Liver (tissue), 3 donors: Measurements from ENCODE around the gene XRN1.

Experiments
- EGR1 ChIP-seq, 2 donors: IDR thresholded peaks; 2 replicates each; pipeline ENCODE4 v1.6.1; 2016 to 2018; ENCODE audit warnings: antibody characterized with exemption in 2 of 2, low read depth in 2 of 2
- GABPA ChIP-seq, 2 donors: IDR thresholded peaks in 1 of 2; conservative IDR thresholded peaks in 1 of 2; 2 replicates each; pipeline ENCODE4 v1.6.1; 2016; ENCODE audit warnings: antibody characterized with exemption in 2 of 2, mild to moderate bottlenecking in 1 of 2, moderate library complexity in 1 of 2
- RAD21 ChIP-seq, 2 donors: IDR thresholded peaks; 2 replicates each; pipeline ENCODE4 v1.6.1; 2016; ENCODE audit warnings: antibody characterized with exemption in 2 of 2, mild to moderate bottlenecking in 2 of 2
- TAF1 ChIP-seq: conservative IDR thresholded peaks from 2 replicates; pipeline ENCODE4 v1.6.1; 2016; ENCODE audit warnings: antibody characterized with exemption, mild to moderate bottlenecking
- YY1 ChIP-seq: IDR thresholded peaks from 2 replicates; pipeline ENCODE4 v1.6.1; 2016; ENCODE audit warnings: antibody characterized with exemption, mild to moderate bottlenecking
- TF ChIP-seq, protein P1 (sequence below): fragments of 150-350 bp; IDR thresholded peaks from 2 replicates; pipeline ENCODE4 v1.5.1; 2017; ENCODE audit warnings: improper control_type of control experiment, low read depth, low read length; ENCODE audit not compliant: missing input control
- TF ChIP-seq, protein P2 (sequence below): IDR thresholded peaks from 2 replicates; pipeline ENCODE4 v1.6.1; 2016; ENCODE audit warnings: antibody characterized with exemption
- donor health status: healthy.
- donor health status: healthy.

DNA sequence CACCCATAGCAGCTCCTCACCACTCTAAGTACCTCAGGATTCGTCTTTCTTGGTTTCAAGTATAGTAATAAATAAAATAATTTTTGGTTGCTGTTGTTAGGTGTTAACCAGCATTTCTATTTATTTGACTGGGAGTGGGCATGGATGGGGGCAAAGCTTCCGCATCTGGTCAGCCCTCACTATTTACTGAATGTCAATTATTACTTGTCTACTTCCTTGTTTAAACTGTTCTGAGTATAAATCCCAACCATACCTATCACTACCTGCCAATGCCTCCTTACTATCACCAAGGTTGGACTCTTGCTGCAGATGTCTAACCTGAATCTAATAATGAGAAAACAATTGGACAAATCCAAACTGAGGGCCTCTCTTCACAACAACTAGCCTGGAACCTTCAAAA lies 180.6 kb downstream of the XRN1 start:
- TF ChIP-seq, protein P1, sequence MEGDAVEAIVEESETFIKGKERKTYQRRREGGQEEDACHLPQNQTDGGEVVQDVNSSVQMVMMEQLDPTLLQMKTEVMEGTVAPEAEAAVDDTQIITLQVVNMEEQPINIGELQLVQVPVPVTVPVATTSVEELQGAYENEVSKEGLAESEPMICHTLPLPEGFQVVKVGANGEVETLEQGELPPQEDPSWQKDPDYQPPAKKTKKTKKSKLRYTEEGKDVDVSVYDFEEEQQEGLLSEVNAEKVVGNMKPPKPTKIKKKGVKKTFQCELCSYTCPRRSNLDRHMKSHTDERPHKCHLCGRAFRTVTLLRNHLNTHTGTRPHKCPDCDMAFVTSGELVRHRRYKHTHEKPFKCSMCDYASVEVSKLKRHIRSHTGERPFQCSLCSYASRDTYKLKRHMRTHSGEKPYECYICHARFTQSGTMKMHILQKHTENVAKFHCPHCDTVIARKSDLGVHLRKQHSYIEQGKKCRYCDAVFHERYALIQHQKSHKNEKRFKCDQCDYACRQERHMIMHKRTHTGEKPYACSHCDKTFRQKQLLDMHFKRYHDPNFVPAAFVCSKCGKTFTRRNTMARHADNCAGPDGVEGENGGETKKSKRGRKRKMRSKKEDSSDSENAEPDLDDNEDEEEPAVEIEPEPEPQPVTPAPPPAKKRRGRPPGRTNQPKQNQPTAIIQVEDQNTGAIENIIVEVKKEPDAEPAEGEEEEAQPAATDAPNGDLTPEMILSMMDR, result no peak
- TF ChIP-seq TAF1, result no peak
- no peak for TF ChIP-seq GABPA (IDR thresholded peaks at IDR 0.05 in 1 of 2, conservative IDR thresholded peaks at IDR 0.05 in 1 of 2)
- no peak for TF ChIP-seq RAD21 (IDR thresholded peaks at IDR 0.05)
- no peak for TF ChIP-seq EGR1 (IDR thresholded peaks at IDR 0.05; ENCODE audit: low read depth in 2 of 2)
- TF ChIP-seq, protein P2, sequence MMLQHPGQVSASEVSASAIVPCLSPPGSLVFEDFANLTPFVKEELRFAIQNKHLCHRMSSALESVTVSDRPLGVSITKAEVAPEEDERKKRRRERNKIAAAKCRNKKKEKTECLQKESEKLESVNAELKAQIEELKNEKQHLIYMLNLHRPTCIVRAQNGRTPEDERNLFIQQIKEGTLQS, result no peak
- TF ChIP-seq YY1, result no peak
